ENCODE results near the gene CD63.

Gene CD63

GRCh38 chr12:55698965-55699364 is 29.8 kb downstream of the CD63 start:
- H3K4me3 ChIP-seq (ENCODE audit: low read length), result no peak overlapping the region
- no peak for TF ChIP-seq ZNF274 (IDR thresholded peaks at IDR 0.05; ENCODE audit: low read depth, low read length)

GRCh38 chr12:55698241-55698955 is 30.4 kb downstream of the CD63 start:
- H3K4me3 ChIP-seq (ENCODE audit: low read length), result no peak overlapping the region
- no peak for TF ChIP-seq ZNF274 (IDR thresholded peaks at IDR 0.05; ENCODE audit: low read depth, low read length)

GRCh38 chr12:55697686-55698085 is 31.1 kb downstream of the CD63 start:
- H3K4me3 ChIP-seq (ENCODE audit: low read length), result no peak overlapping the region
- TF ChIP-seq ZNF274 (IDR thresholded peaks at IDR 0.05; ENCODE audit: low read depth, low read length), result no peak

DNA sequence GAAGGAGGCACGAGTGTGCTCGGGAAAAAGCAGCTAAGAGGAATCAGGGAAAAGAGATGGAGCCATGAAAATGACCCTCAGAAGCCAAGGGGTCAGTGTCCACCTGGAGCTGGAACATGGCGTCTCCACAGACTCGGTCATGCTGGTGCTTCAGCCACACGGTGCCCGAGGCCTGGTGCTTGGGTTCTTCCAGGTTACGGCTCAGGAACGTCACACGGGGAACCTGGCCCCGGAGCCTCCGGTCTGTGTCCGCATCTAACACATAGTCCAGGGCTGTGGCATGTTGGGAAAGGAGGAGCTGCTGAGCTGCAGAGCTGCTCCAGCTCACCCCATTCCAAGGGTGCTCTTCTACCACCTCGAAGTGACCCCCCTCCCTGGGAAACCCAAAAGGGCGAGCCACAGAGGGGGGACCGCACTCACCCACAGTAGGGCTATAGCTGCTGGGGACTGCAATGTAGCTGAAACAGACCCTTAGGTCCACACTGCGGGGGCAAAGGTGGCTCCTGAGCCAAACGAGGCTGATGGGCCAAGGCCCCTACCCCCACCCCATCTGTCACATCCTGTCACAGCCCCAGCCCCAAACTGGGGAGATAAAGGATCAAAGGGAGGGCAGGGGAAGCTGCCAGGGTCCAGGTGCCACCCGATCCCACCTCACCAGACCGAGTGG is 31.9 kb downstream of the CD63 start:
- H3K4me3 ChIP-seq (ENCODE audit: low read length), result no peak overlapping the region
- no peak for TF ChIP-seq ZNF274 (IDR thresholded peaks at IDR 0.05; ENCODE audit: low read depth, low read length)

GRCh38 chr12:55696141-55696540 is 32.7 kb downstream of the CD63 start:
- TF ChIP-seq ZNF274 (IDR thresholded peaks at IDR 0.05; ENCODE audit: low read depth, low read length), result no peak
- no peak overlapping the region for H3K4me3 ChIP-seq (ENCODE audit: low read length)

GRCh38 chr12:55695349-55695748 is 33.5 kb downstream of the CD63 start:
- TF ChIP-seq ZNF274 (IDR thresholded peaks at IDR 0.05; ENCODE audit: low read depth, low read length), result no peak
- no peak overlapping the region for H3K4me3 ChIP-seq (ENCODE audit: low read length)

- TF ChIP-seq ZNF274 (IDR thresholded peaks at IDR 0.05; ENCODE audit: low read depth, low read length), result no peak
Observed at GRCh38 chr12:55694651-55695050, 34.2 kb downstream of the CD63 start.

DNA sequence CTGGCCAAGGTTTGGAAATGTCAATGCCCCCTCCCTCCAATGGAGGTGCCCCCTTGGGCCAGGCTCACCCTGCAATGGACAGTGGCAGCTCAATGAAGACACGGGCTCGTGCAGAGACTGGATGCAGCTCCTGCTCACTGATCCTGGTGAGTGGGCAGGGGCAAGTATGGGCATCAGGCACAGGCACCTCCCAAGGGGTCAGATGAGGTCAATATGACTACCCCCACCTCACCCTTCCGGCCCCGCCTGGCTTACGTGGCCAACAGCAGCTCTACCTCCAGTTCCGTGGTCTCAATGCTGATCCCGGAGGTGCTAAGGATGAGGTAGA is 34.7 kb downstream of the CD63 start:
- TF ChIP-seq ZNF274 (IDR thresholded peaks at IDR 0.05; ENCODE audit: low read depth, low read length), result no peak
- H3K4me3 ChIP-seq (ENCODE audit: low read length), result no peak overlapping the region

More at GRCh38 chr12:55694651-55695050, 34.2 kb downstream of the CD63 start:
- no peak overlapping the region for H3K4me3 ChIP-seq (ENCODE audit: low read length)

DNA sequence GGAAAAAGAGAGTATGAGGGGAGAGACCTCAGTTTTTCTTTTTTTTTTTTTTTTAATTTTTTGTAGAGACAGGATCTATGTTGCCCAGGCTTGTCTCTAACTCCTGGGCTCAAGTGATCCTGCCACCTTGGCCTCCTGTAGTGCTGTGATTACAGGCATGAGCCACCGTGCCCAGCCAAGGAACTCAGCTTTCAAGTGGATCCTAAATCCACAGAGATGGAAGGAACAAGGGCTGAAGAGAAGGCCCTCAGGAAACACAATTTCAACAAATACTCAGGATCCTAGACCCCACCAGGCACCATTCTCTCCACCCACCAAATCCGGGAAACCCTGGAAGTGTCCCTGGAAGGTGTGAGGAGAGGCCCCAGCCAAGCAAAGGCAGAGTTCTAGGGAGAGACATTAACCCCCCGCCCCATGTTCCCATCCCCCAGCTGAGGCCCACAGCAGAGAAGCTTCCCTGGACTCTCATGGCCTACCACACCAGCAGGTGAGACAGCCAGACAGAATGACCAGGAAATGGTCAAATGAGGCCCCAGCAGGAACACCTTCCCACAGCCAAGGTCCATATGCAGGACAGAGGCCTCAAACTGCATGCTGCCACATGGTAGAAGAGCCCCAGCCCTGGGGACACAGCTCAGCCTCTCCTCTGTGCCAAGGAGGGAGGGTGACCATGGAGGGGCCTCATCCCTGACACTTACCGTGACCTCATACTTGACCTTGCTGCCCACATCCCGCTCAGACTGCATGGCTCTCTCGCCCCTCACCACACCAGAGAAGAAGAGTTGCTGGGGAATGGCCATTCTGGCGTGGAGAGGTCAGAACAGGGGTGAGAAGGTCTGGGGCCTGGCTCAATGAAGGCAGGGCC is 35.3 kb downstream of the CD63 start:
- no peak for TF ChIP-seq ZNF274 (IDR thresholded peaks at IDR 0.05; ENCODE audit: low read depth, low read length)
- no peak overlapping the region for H3K4me3 ChIP-seq (ENCODE audit: low read length)

DNA sequence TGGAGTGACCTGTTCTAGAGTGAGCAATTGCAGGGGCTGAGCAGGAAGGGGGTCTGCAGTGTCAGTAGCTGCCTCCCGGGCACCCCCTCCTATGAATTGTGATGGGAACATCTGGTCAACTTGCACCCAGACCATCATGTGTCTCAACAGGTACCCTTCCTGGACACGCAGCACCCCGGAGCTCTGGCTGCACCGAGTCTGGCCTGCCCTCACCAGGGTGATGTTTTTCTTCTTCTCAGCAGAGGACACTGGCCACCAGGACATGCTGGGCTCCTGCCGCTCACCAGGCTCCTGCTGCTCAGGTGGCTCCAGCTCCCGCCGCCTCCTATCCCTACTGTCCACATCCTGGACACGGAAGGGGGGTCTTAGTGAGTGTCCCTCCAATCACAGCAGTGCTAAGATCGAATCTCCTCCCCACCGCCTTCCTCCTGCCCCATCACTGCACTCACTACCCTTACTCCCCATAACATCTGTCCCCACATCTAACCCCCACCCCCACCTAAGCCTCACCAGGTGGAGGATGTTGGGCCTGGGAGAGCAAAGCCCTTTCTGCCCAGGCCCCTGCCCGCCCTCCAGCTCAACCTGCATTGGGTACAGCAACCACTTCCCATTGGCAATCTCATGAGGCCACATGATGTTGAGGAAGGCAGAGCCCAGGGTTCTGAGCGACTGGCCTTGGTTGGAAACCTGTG is 36.0 kb downstream of the CD63 start:
- no peak overlapping the region for H3K4me3 ChIP-seq (ENCODE audit: low read length)
- no peak for TF ChIP-seq ZNF274 (IDR thresholded peaks at IDR 0.05; ENCODE audit: low read depth, low read length)

DNA sequence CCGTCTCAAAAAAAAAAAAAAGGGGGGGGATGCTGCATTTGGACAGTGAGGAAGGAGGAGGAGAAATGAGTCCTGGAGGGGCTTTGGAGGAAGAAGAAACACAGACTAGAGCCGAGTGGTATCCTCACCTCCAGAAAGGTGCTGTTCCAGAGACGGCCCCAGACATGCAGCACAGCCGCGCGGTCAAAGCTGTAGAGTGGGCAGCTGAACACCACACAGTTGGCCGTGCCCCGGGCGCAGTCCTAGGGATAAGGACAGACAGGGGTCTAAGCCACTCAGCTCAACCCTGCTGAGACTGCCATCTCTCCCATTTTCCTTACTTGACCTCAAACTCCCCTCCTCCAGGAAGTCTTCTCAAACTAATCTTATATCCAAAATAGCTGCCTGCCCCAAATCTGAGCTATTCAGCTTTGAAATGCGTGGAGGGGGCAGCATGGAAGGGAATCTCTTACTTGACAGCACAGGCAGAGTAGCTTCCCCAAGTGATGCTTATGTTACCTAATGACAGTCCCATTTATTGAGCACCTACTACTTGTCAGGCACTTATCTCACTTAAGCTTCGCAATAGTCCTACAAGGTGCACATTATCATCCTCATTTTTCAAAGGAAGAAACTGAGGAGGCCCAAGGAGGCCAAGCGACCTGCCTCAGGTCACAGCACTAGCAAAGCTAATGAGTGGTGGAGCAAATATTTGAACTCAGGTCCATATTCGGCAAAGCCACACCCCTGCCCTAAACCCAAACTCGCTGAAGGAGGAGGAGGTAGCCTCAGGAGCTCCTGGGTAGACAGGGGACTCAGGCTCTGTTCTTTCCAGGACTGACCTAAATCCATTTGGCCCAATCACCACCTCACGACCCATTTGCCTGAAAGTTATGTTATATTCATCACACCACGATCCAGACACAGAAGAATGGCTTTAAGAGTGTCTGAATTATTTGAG is 39.8 kb downstream of the CD63 start:
- H3K4me3 ChIP-seq (ENCODE audit: low read length), result no peak overlapping the region
- no peak for TF ChIP-seq ZNF274 (IDR thresholded peaks at IDR 0.05; ENCODE audit: low read depth, low read length)

- no peak for TF ChIP-seq ZNF274 (IDR thresholded peaks at IDR 0.05; ENCODE audit: low read depth, low read length)
Observed at GRCh38 chr12:55687746-55688145, 41.1 kb downstream of the CD63 start.

GRCh38 chr12:55686366-55687010 is 42.3 kb downstream of the CD63 start:
- H3K4me3 ChIP-seq (ENCODE audit: low read length), result no peak overlapping the region
- no peak for TF ChIP-seq ZNF274 (IDR thresholded peaks at IDR 0.05; ENCODE audit: low read depth, low read length)

More at GRCh38 chr12:55687746-55688145, 41.1 kb downstream of the CD63 start:
- H3K4me3 ChIP-seq (ENCODE audit: low read length), result no peak overlapping the region

Data from GM08714 (cell line).